Astrocyte (in vitro differentiated cells and primary cell): ENCODE data around the gene PDE7B.

Experiments
- EZH2 ChIP-seq: IDR thresholded peaks from 2 replicates; pipeline ENCODE4 v1.6.1; 2012; ENCODE audit warnings: mild to moderate bottlenecking, low read length, inconsistent platforms; ENCODE audit not compliant: insufficient read depth
- TF ChIP-seq, protein P1 (sequence below): IDR thresholded peaks from 2 replicates; pipeline ENCODE4 v1.5.1; 2011; ENCODE audit warnings: low read depth, mild to moderate bottlenecking, inconsistent platforms, low read length, moderate library complexity; ENCODE audit not compliant: insufficient read depth

DNA sequence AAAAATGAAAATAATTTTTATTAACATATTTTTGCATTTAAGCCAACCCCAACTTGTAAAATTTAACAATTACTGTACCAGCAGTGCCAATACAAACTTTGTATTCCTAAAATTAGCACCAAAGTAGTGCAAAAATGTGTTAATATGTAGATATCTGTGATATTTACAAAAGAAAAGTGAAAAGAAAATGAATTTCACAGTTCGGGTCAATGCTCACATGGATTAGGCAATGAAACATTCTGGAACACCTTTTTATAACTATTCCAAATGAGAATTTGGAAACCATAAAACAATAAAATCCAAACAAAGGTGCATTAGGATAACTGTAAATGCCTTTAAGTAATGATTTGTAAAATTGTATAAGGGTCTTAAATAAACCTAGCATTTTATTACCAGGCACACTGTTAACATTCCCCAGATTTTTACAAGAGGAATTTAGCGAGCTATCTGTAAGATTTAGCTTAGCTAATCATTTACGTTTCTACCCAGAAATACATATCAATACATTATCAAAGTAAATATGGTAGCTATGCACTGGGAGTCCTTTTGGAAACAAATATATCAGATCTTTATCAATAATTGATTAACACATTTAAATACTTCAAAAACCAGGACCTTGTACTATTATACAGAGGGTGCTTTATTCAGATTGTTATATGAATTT, 286.4 kb downstream of the PDE7B start:
- TF ChIP-seq, protein P1, sequence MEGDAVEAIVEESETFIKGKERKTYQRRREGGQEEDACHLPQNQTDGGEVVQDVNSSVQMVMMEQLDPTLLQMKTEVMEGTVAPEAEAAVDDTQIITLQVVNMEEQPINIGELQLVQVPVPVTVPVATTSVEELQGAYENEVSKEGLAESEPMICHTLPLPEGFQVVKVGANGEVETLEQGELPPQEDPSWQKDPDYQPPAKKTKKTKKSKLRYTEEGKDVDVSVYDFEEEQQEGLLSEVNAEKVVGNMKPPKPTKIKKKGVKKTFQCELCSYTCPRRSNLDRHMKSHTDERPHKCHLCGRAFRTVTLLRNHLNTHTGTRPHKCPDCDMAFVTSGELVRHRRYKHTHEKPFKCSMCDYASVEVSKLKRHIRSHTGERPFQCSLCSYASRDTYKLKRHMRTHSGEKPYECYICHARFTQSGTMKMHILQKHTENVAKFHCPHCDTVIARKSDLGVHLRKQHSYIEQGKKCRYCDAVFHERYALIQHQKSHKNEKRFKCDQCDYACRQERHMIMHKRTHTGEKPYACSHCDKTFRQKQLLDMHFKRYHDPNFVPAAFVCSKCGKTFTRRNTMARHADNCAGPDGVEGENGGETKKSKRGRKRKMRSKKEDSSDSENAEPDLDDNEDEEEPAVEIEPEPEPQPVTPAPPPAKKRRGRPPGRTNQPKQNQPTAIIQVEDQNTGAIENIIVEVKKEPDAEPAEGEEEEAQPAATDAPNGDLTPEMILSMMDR = no peak
- no peak for TF ChIP-seq EZH2
